CD4-positive, alpha-beta memory T cell (primary cell): ENCODE data around the gene AGAP6. TPM values are rescaled to one million over a fixed set of nuclear protein-coding genes. Genes with fewer than 3 reads are reported as not detected.
A peak's percentile ranks its signal among the peaks of the same experiment; 100 is the strongest.
"Not testable (repeated sequence)": the region's sequence is repeated elsewhere in the genome, so short reads cannot be mapped to it uniquely, and the experiment has no call there.

Experiments used
- CTCF ChIA-PET: fragments of 350-600 bp; sonication (Branson Sonifier 250); formaldehyde crosslinking; loops from one replicate; lab custom pipeline; 2021; ENCODE audit warnings: inconsistent platforms; ENCODE audit not compliant: partially characterized antibody; lab: Charles Lee
- POLR2A ChIA-PET: fragments of 350-600 bp; sonication (Branson Sonifier 250); formaldehyde crosslinking; loops from one replicate; lab custom pipeline; 2021; ENCODE audit not compliant: partially characterized antibody; lab: Charles Lee
- DNase-seq, 5 donors: peaks; one replicate each; pipeline versions ENCODE4 v3.0.0 to v3.0.0-alpha.2; 2020 to 2022; ENCODE audit warnings: mixed read lengths in 1 of 5
- H3K27ac ChIP-seq: one replicate; pipeline ENCODE4 v1.7.0; 2013; ENCODE audit warnings: low read depth, low read length
- H3K27me3 ChIP-seq: 2 replicates; pipeline ENCODE4 v1.7.0; 2013; ENCODE audit warnings: mild to moderate bottlenecking, low read length, moderate library complexity; ENCODE audit not compliant: insufficient read depth
- H3K36me3 ChIP-seq: 2 replicates; pipeline ENCODE4 v1.7.0; 2013; ENCODE audit warnings: mild to moderate bottlenecking, low read length, moderate library complexity; ENCODE audit not compliant: insufficient read depth
- H3K4me1 ChIP-seq: 2 replicates; pipeline ENCODE4 v1.7.0; 2013; ENCODE audit warnings: mild to moderate bottlenecking, low read length, moderate library complexity; ENCODE audit not compliant: insufficient read depth
- H3K4me3 ChIP-seq, 2 donors: one replicate each; pipeline ENCODE4 v1.7.0; 2013; ENCODE audit warnings: low read length in 2 of 2, mild to moderate bottlenecking in 1 of 2
- H3K9me3 ChIP-seq, 2 donors: one replicate each; pipeline ENCODE4 v1.7.0; 2013; ENCODE audit warnings: low read length in 2 of 2, control low read depth in 1 of 2; ENCODE audit not compliant: control insufficient read depth in 1 of 2
- H3K27ac Mint-ChIP-seq, 7 donors: one replicate each; pipeline ENCODE4 v1.8.0; 2020 to 2021; ENCODE audit warnings: mixed read lengths in 7 of 7, mild to moderate bottlenecking in 6 of 7, inconsistent platforms in 3 of 7, moderate library complexity in 3 of 7
- H3K27me3 Mint-ChIP-seq, 2 donors: one replicate each; pipeline ENCODE4 v1.8.0; 2020 to 2021; ENCODE audit warnings: mixed read lengths in 2 of 2
- H3K36me3 Mint-ChIP-seq, 2 donors: one replicate each; pipeline ENCODE4 v1.8.0; 2020 to 2021; ENCODE audit warnings: mixed read lengths in 2 of 2, inconsistent platforms in 1 of 2, mild to moderate bottlenecking in 1 of 2
- H3K4me1 Mint-ChIP-seq, 4 donors: one replicate each; pipeline ENCODE4 v1.8.0; 2020 to 2021; ENCODE audit warnings: mixed read lengths in 4 of 4, mild to moderate bottlenecking in 1 of 4
- H3K4me3 Mint-ChIP-seq, 8 donors: one replicate each; pipeline ENCODE4 v1.8.0; 2020 to 2021; ENCODE audit warnings: mixed read lengths in 8 of 8, mild to moderate bottlenecking in 7 of 8, moderate library complexity in 6 of 8, inconsistent platforms in 3 of 8
- H3K9me3 Mint-ChIP-seq, 8 donors: one replicate each; pipeline ENCODE4 v1.8.0; 2020 to 2021; ENCODE audit warnings: mixed read lengths in 8 of 8, mild to moderate bottlenecking in 5 of 8, inconsistent platforms in 3 of 8, moderate library complexity in 1 of 8
- intact Hi-C: fragments of 100-400 bp; cut with micrococcal nuclease; formaldehyde crosslinking; loops from one replicate; pipeline ENCODE4 v1.15.1; 2023
- polyA plus RNA-seq, 2 donors: library from polyadenylated mRNA; unstranded; fragments of 300-500 nt; fragmentation: Illumina TruSeq; gene quantifications; one replicate each; pipeline ENCODE4 v1.2.3, GENCODE V29; 2021
- total RNA-seq, 2 experiments: library from RNA; stranded (reverse); gene quantifications; one replicate each; pipeline ENCODE4 v1.2.3, GENCODE V29; 2021

The AGAP6 gene
- total and polyA plus RNA-seq, 4 experiments from 2014 or later, result 0.49 to 22.4 (median 11.0) TPM

GRCh38 chr10:49953122-49953521 lies 35.1 kb upstream of the AGAP6 start:
- CTCF ChIA-PET, H3K4me3 ChIP-seq, DNase-seq, H3K4me3 Mint-ChIP-seq, H3K27me3 Mint-ChIP-seq, intact Hi-C loops, H3K9me3 ChIP-seq, H3K4me1 ChIP-seq, POLR2A ChIA-PET, H3K4me1 Mint-ChIP-seq, H3K9me3 Mint-ChIP-seq, H3K27ac ChIP-seq, H3K36me3 ChIP-seq, H3K27me3 ChIP-seq: not testable (repeated sequence)
- Mint-ChIP-seq H3K27ac (peak overlapping the region in 1 of 7 donors; percentile 8), H3K36me3 (peaks cover 19 to 29% of the 10 kb centered on the region in 2 donors)

GRCh38 chr10:49970331-49970857 lies 17.8 kb upstream of the AGAP6 start:
- intact Hi-C loops, H3K36me3 Mint-ChIP-seq, H3K9me3 Mint-ChIP-seq, POLR2A ChIA-PET, H3K9me3 ChIP-seq, CTCF ChIA-PET, H3K27ac Mint-ChIP-seq, H3K27ac ChIP-seq, H3K4me1 Mint-ChIP-seq, H3K36me3 ChIP-seq, H3K4me3 Mint-ChIP-seq, H3K27me3 Mint-ChIP-seq, H3K27me3 ChIP-seq, H3K4me3 ChIP-seq, H3K4me1 ChIP-seq: not testable (repeated sequence)
- DNase-seq, result peak in 1 of 5 donors; percentile 13

- POLR2A ChIA-PET, H3K9me3 Mint-ChIP-seq, H3K36me3 ChIP-seq, H3K4me3 Mint-ChIP-seq, H3K27ac Mint-ChIP-seq, H3K4me3 ChIP-seq, H3K36me3 Mint-ChIP-seq, H3K27me3 ChIP-seq, H3K4me1 Mint-ChIP-seq, intact Hi-C loops, H3K4me1 ChIP-seq, H3K9me3 ChIP-seq, CTCF ChIA-PET, H3K27ac ChIP-seq, H3K27me3 Mint-ChIP-seq, DNase-seq: not testable (repeated sequence)
Observed at GRCh38 chr10:49971466-49971865, 16.7 kb upstream of the AGAP6 start.

- H3K27me3 ChIP-seq, H3K4me3 ChIP-seq, H3K36me3 ChIP-seq, POLR2A ChIA-PET, H3K36me3 Mint-ChIP-seq, H3K27ac Mint-ChIP-seq, H3K27me3 Mint-ChIP-seq, intact Hi-C loops, DNase-seq, H3K27ac ChIP-seq, H3K9me3 ChIP-seq, H3K4me1 Mint-ChIP-seq, H3K4me1 ChIP-seq, H3K4me3 Mint-ChIP-seq, CTCF ChIA-PET, H3K9me3 Mint-ChIP-seq: not testable (repeated sequence)
Observed at GRCh38 chr10:49972094-49972493, 16.1 kb upstream of the AGAP6 start.

GRCh38 chr10:49977756-49978155 lies 10.4 kb upstream of the AGAP6 start:
- H3K36me3 ChIP-seq, H3K27me3 ChIP-seq, H3K4me3 Mint-ChIP-seq, intact Hi-C loops, H3K9me3 ChIP-seq, H3K4me1 Mint-ChIP-seq, H3K27ac ChIP-seq, H3K9me3 Mint-ChIP-seq, H3K27ac Mint-ChIP-seq, CTCF ChIA-PET, DNase-seq, H3K4me3 ChIP-seq, H3K4me1 ChIP-seq, POLR2A ChIA-PET, H3K27me3 Mint-ChIP-seq: not testable (repeated sequence)
- H3K36me3 Mint-ChIP-seq, result peaks cover 9 to 11% of the 10 kb centered on the region in 2 donors

GRCh38 chr10:49987207-49987606 lies 999 bp upstream of the AGAP6 start:
- H3K9me3 Mint-ChIP-seq, result not testable (repeated sequence)

GRCh38 chr10:49995321-49995720 lies 7.1 kb downstream of the AGAP6 start:
- CTCF ChIA-PET, H3K4me1 Mint-ChIP-seq, H3K9me3 Mint-ChIP-seq, H3K27me3 Mint-ChIP-seq, H3K4me1 ChIP-seq, intact Hi-C loops, H3K9me3 ChIP-seq, H3K36me3 ChIP-seq, H3K4me3 Mint-ChIP-seq, H3K27ac ChIP-seq, H3K4me3 ChIP-seq, POLR2A ChIA-PET, H3K27me3 ChIP-seq, DNase-seq, H3K27ac Mint-ChIP-seq: not testable (repeated sequence)
- H3K36me3 Mint-ChIP-seq, result peaks cover 4 to 12% of the 10 kb centered on the region in 2 donors

More at GRCh38 chr10:49987207-49987606, 999 bp upstream of the AGAP6 start:
- H3K27ac ChIP-seq, POLR2A ChIA-PET, H3K4me1 ChIP-seq, H3K36me3 ChIP-seq, DNase-seq, H3K36me3 Mint-ChIP-seq, H3K4me3 Mint-ChIP-seq, H3K4me1 Mint-ChIP-seq, H3K4me3 ChIP-seq, intact Hi-C loops, H3K27me3 ChIP-seq, H3K9me3 ChIP-seq, H3K27ac Mint-ChIP-seq, CTCF ChIA-PET, H3K27me3 Mint-ChIP-seq: not testable (repeated sequence)

- H3K4me3 Mint-ChIP-seq, H3K27me3 ChIP-seq, H3K27ac Mint-ChIP-seq, intact Hi-C loops, CTCF ChIA-PET, H3K9me3 ChIP-seq, H3K9me3 Mint-ChIP-seq, H3K27ac ChIP-seq, H3K36me3 Mint-ChIP-seq, H3K4me3 ChIP-seq, H3K36me3 ChIP-seq, POLR2A ChIA-PET, DNase-seq, H3K27me3 Mint-ChIP-seq, H3K4me1 Mint-ChIP-seq, H3K4me1 ChIP-seq: not testable (repeated sequence)
Observed at GRCh38 chr10:50014024-50014423, 25.8 kb downstream of the AGAP6 start.
